HCT116 (cell line): Measurements from ENCODE around the gene RHOG. TPM values are rescaled to one million over a fixed set of nuclear protein-coding genes. Genes with fewer than 3 reads are reported as not detected.

ENCODE experiments used
- ATF3 ChIP-seq: IDR thresholded peaks from 2 replicates; pipeline ENCODE4 v1.6.1; 2012
- CTCF ChIP-seq, 3 experiments: fragments of 200-600 bp in 1 of 3; sonication (generic) in 1 of 3; IDR thresholded peaks in 2 of 3; conservative IDR thresholded peaks in 1 of 3; 2 replicates each; pipeline ENCODE4 v1.5.1; 2012 to 2017; ENCODE audit warnings: low read depth in 2 of 3, low read length in 2 of 3, antibody characterized with exemption in 1 of 3, borderline replicate concordance in 1 of 3, control low read depth in 1 of 3, mild to moderate bottlenecking in 1 of 3, mixed read lengths in 1 of 3, mixed run types in 1 of 3, moderate library complexity in 1 of 3; ENCODE audit not compliant: insufficient read depth in 1 of 3
- FOSL1 ChIP-seq: IDR thresholded peaks from 2 replicates; pipeline ENCODE4 v1.6.1; 2012; ENCODE audit warnings: low read depth
- MAX ChIP-seq: IDR thresholded peaks from 2 replicates; pipeline ENCODE4 v1.6.1; 2012
- RAD21 ChIP-seq: IDR thresholded peaks from 2 replicates; pipeline ENCODE4 v1.6.1; 2012; ENCODE audit warnings: low read depth, mild to moderate bottlenecking
- REST ChIP-seq: IDR thresholded peaks from 2 replicates; pipeline ENCODE4 v1.6.1; 2012; ENCODE audit warnings: low read depth
- SRF ChIP-seq: IDR thresholded peaks from 2 replicates; pipeline ENCODE4 v1.6.1; 2012; ENCODE audit warnings: low read depth
- ZNF274 ChIP-seq: fragments of 200-500 bp; sonication (Bioruptor generic); IDR thresholded peaks from 2 replicates; pipeline ENCODE4 v1.6.1; 2014; ENCODE audit warnings: mild to moderate bottlenecking, low read depth, low read length, inconsistent platforms
- total RNA-seq: library from RNA; stranded (reverse); gene quantifications from one replicate; pipeline ENCODE4 v1.2.1, GENCODE V29; 2021; ENCODE audit not compliant: unreplicated experiment

RHOG gene
- total RNA-seq, 1 experiment from 2014 or later: 49.1 TPM

GRCh38 chr11:3797329-3798090 lies 43.2 kb downstream of the RHOG start, which contains the start of gene NUP98 (continued):
- TF ChIP-seq REST (no peak), ZNF274 (no peak), RAD21 (no peak), MAX (peak; percentile 98), CTCF (IDR thresholded peaks at IDR 0.05 in 2 of 3, conservative IDR thresholded peaks at IDR 0.05 in 1 of 3; ENCODE audit: borderline replicate concordance in 1 of 3, insufficient read depth in 1 of 3, low read depth in 2 of 3, low read length in 2 of 3) (no peak), ATF3 (no peak), FOSL1 (no peak), SRF (no peak; the same call in 1 of the 2 replicates)
- TF ChIP-seq, all 23 proteins: peak for 9
